Mammary microvascular endothelial cell (primary cell): Measurements from ENCODE around the gene SLC4A3. TPM values are rescaled to one million over a fixed set of nuclear protein-coding genes. Genes with fewer than 3 reads are reported as not detected.

Experiments used
- total RNA-seq: library from RNA; depleted of rRNA; stranded (reverse); fragments of >200 nt; gene quantifications from 2 replicates; pipeline ENCODE4 v1.2.3, GENCODE V29; 2015

Gene SLC4A3, protein sequence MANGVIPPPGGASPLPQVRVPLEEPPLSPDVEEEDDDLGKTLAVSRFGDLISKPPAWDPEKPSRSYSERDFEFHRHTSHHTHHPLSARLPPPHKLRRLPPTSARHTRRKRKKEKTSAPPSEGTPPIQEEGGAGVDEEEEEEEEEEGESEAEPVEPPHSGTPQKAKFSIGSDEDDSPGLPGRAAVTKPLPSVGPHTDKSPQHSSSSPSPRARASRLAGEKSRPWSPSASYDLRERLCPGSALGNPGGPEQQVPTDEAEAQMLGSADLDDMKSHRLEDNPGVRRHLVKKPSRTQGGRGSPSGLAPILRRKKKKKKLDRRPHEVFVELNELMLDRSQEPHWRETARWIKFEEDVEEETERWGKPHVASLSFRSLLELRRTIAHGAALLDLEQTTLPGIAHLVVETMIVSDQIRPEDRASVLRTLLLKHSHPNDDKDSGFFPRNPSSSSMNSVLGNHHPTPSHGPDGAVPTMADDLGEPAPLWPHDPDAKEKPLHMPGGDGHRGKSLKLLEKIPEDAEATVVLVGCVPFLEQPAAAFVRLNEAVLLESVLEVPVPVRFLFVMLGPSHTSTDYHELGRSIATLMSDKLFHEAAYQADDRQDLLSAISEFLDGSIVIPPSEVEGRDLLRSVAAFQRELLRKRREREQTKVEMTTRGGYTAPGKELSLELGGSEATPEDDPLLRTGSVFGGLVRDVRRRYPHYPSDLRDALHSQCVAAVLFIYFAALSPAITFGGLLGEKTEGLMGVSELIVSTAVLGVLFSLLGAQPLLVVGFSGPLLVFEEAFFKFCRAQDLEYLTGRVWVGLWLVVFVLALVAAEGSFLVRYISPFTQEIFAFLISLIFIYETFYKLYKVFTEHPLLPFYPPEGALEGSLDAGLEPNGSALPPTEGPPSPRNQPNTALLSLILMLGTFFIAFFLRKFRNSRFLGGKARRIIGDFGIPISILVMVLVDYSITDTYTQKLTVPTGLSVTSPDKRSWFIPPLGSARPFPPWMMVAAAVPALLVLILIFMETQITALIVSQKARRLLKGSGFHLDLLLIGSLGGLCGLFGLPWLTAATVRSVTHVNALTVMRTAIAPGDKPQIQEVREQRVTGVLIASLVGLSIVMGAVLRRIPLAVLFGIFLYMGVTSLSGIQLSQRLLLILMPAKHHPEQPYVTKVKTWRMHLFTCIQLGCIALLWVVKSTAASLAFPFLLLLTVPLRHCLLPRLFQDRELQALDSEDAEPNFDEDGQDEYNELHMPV
- total RNA-seq, result not detected in 2 replicates

DNA sequence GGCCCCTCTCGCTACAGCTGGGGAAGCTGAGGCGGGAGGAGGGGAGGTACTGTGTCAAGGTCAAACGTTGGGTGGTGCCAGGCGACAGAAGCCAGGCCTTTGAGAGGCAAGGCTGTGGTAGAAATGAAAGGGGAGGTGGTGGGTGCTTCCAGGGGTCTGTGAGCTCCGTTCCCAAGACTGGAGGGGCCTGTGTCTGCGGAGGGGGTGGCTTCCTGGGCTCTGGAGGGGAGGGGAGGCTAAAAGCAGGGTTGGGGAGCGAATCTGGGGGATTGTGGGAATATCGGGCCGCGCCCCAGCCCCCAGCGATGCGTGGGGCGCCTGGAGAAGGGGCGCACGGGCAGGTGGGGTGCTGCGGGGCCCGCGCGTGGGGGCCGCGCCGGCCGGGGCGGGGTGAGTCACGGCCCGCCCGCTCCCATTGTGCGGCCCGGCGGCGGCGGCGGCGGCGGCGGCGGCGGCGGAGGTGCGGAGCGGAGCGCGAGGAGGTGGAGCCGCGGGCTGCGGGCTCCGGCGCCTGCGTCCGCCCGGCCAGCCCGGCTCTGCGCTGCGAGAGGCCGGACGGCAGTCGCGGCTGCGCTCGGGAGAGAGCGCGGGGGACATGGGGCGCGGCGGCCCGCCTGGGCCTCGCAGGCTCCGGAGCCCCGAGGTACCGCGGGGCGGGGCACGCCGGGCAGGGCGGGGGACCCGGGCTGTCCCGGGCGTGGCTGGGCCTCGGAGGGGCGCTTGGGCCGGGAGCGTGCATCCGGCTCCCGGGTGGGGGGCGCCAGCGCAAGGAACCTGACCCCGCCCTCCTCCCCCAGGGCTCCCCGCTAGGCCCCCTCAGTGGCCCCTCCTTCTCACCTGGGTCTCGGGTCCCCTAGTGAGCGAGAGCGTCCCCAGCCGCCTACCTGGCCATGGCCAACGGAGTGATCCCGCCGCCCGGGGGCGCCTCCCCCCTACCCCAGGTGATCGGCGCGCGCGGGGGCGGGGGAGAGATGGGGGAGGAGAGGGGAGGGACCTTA lies at the start of gene SLC4A3:
TSS of gene SLC4A3 (plus strand) at position 528 of the 998 bp plus-strand sequence. CDS start at position 891, 363 bp downstream.

DNA sequence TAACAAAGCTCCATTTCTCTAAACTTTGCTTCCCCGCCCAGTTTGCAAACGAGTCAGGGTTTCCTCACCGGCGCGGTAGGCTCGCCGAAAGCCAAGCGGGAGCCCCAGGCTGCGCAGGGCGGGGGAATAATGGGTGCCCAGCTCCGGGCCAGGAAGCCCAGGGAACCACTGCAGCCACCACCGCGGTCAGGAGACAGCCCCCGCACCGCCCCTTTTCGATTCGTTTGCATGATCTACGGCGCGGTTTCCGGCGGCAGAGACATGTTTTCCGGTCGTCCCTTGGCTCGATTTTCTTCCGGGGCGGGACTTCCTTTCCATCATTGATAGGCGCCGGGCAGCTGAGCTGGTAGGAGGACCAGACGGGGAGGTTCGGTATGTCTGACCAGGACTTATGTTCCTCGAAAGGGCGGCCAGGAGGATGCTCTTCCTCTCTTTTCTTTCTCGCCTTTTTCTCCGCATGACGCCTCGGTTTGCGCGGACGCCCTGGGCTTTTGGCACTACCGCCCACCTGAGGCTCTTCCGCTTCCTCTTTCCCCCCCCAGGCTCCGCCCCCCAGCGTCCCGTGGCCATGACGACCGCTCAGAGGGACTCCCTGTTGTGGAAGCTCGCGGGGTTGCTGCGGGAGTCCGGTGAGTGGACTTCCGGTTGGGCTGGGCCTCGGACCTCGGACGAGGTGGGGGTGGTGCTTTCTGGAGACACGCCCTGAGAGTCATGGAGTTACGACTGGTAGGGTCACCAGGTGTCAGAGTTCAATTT lies 29.7 kb upstream of the SLC4A3 start, which contains the start of gene STK11IP:
TSS of gene STK11IP (plus strand) at position 306 of the 756 bp plus-strand sequence. CDS start at position 569, 263 bp downstream.

Other genes with a start within 250 kb of the SLC4A3 start
- gene DNPEP, start 239.7 kb upstream of the SLC4A3 start, total RNA-seq, result 46.8 and 54.5 TPM in 2 replicates
- gene DES, start 209.3 kb upstream of the SLC4A3 start, total RNA-seq, result not detected in 2 replicates
- gene SPEG, start 192.8 kb upstream of the SLC4A3 start, total RNA-seq, result 0.05 TPM in 1 of 2 replicates, not detected in the other
- gene GMPPA, start 128.7 kb upstream of the SLC4A3 start, total RNA-seq, result 35.7 and 45.9 TPM in 2 replicates
- not detected in 2 replicates for gene ASIC4, start 113.1 kb upstream of the SLC4A3 start, total RNA-seq
- 0.27 and 0.44 TPM in 2 replicates for gene CHPF, start 83.8 kb upstream of the SLC4A3 start, total RNA-seq
- not detected in 2 replicates for gene TMEM198, start 83.6 kb upstream of the SLC4A3 start, total RNA-seq
- gene OBSL1, start 56.1 kb upstream of the SLC4A3 start, total RNA-seq, result 2.2 and 2.8 TPM in 2 replicates
- gene INHA, start 55.3 kb upstream of the SLC4A3 start, total RNA-seq, result not detected in 2 replicates
- gene STK11IP, start 29.8 kb upstream of the SLC4A3 start, total RNA-seq, result 11.6 and 16.8 TPM in 2 replicates